Breast epithelium (tissue), 4 donors: ENCODE measurements around the gene DHCR7. TPM values are rescaled to one million over a fixed set of nuclear protein-coding genes. Genes with fewer than 3 reads are reported as not detected.

ENCODE experiments used
- DNase-seq, 2 donors: peaks; one replicate each; pipeline ENCODE4 v3.0.0-alpha.2; 2019; ENCODE audit warnings: low spot score in 2 of 2
- H3K27ac ChIP-seq, 2 donors: fragments of 200-600 bp; sonication (generic) in 1 of 2; one replicate each; pipeline ENCODE4 v1.5.1; 2016 to 2019; ENCODE audit warnings: mild to moderate bottlenecking in 1 of 2
- H3K27me3 ChIP-seq, 2 donors: fragments of 200-600 bp; sonication (generic) in 1 of 2; one replicate each; pipeline versions ENCODE4 v1.5.1 to v1.6.0; 2017 to 2019; ENCODE audit warnings: control low read depth in 1 of 2, mild to moderate bottlenecking in 1 of 2
- H3K36me3 ChIP-seq: fragments of 200-600 bp; one replicate; pipeline ENCODE4 v1.5.1; 2019
- H3K4me1 ChIP-seq, 2 donors: fragments of 200-600 bp; sonication (generic); one replicate each; pipeline ENCODE4 v1.5.1; 2016 to 2019; ENCODE audit warnings: control low read depth in 1 of 2
- H3K4me3 ChIP-seq, 3 donors: fragments of 200-600 bp; sonication (generic); 1 replicate in 2 of 3; 2 replicates in 1 of 3; pipeline ENCODE4 v1.5.1; 2016 to 2019; ENCODE audit warnings: mild to moderate bottlenecking in 3 of 3, moderate library complexity in 2 of 3
- H3K9me3 ChIP-seq, 2 donors: fragments of 200-600 bp; sonication (generic) in 1 of 2; one replicate each; pipeline ENCODE4 v1.5.1; 2016 to 2019; ENCODE audit warnings: control low read depth in 1 of 2
- POLR2A ChIP-seq: fragments of 450-650 bp; IDR thresholded peaks from one replicate; pipeline ENCODE4 v1.6.1; 2016; ENCODE audit warnings: antibody characterized with exemption, mild to moderate bottlenecking, moderate library complexity
- POLR2AphosphoS5 ChIP-seq, 3 donors: sonication (generic); formaldehyde crosslinking; IDR thresholded peaks; one replicate each; pipeline ENCODE4 v1.6.1; 2017; ENCODE audit warnings: antibody characterized with exemption in 3 of 3
- intact Hi-C: fragments of 100-400 bp; cut with DNase I; formaldehyde crosslinking; loops from one replicate; pipeline ENCODE4 v1.15.1; 2023; ENCODE audit warnings: low total_unique reads
- total RNA-seq, 3 donors: library from RNA; depleted of rRNA; stranded (reverse); fragments of >200 nt; gene quantifications; one replicate each; pipeline ENCODE4 v1.1.0, GENCODE V29; 2016
- TF ChIP-seq, protein P1 (sequence below), 3 donors: fragments of 450-650 bp; IDR thresholded peaks; one replicate each; pipeline ENCODE4 v1.5.1; 2016 to 2017; ENCODE audit warnings: antibody characterized with exemption in 3 of 3, mild to moderate bottlenecking in 3 of 3, moderate library complexity in 3 of 3

DHCR7 gene
- total RNA-seq, 3 donors from 2014 or later = 14.7 to 31.7 (median 25.2) TPM

- H3K27me3 ChIP-seq = no peaks in the 10 kb centered on the region
- H3K36me3 ChIP-seq = no peaks in the 10 kb centered on the region
- DNase-seq = no peak
- H3K27ac ChIP-seq = no peak overlapping the region
- no peak overlapping the region for H3K4me3 ChIP-seq
- intact Hi-C loops = no loop called here
- no peaks in the 10 kb centered on the region for H3K4me1 ChIP-seq
- TF ChIP-seq POLR2AphosphoS5 (IDR thresholded peaks at IDR 0.05) (no peak), POLR2A (no peak)
- TF ChIP-seq, protein P1, sequence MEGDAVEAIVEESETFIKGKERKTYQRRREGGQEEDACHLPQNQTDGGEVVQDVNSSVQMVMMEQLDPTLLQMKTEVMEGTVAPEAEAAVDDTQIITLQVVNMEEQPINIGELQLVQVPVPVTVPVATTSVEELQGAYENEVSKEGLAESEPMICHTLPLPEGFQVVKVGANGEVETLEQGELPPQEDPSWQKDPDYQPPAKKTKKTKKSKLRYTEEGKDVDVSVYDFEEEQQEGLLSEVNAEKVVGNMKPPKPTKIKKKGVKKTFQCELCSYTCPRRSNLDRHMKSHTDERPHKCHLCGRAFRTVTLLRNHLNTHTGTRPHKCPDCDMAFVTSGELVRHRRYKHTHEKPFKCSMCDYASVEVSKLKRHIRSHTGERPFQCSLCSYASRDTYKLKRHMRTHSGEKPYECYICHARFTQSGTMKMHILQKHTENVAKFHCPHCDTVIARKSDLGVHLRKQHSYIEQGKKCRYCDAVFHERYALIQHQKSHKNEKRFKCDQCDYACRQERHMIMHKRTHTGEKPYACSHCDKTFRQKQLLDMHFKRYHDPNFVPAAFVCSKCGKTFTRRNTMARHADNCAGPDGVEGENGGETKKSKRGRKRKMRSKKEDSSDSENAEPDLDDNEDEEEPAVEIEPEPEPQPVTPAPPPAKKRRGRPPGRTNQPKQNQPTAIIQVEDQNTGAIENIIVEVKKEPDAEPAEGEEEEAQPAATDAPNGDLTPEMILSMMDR (IDR thresholded peaks at IDR 0.05) = no peak
- no peaks in the 10 kb centered on the region for H3K9me3 ChIP-seq
These were observed 48.9 kb downstream of the DHCR7 start for GRCh38 chr11:71399341-71399740.

GRCh38 chr11:71397961-71398360 lies 50.2 kb downstream of the DHCR7 start:
- intact Hi-C loops = no loop called here
- Histone ChIP-seq H3K27ac (no peak overlapping the region), H3K9me3 (no peaks in the 10 kb centered on the region), H3K4me1 (no peaks in the 10 kb centered on the region), H3K4me3 (no peak overlapping the region), H3K36me3 (no peaks in the 10 kb centered on the region), H3K27me3 (peaks cover 0 to 6% of the 10 kb centered on the region in 2 donors)
- no peak for DNase-seq
- TF ChIP-seq, protein P1 (IDR thresholded peaks at IDR 0.05) = no peak
- no peak for TF ChIP-seq POLR2A
- no peak for TF ChIP-seq POLR2AphosphoS5 (IDR thresholded peaks at IDR 0.05)

- H3K4me1 ChIP-seq = no peaks in the 10 kb centered on the region
- intact Hi-C loops = no loop called here
- H3K27ac ChIP-seq = no peak overlapping the region
- no peak for DNase-seq
- H3K4me3 ChIP-seq = no peak overlapping the region
- H3K9me3 ChIP-seq = no peaks in the 10 kb centered on the region
- TF ChIP-seq POLR2AphosphoS5 (IDR thresholded peaks at IDR 0.05) = no peak
- TF ChIP-seq, protein P1 (IDR thresholded peaks at IDR 0.05) = no peak
- TF ChIP-seq POLR2A = no peak
- peaks cover 0 to 12% of the 10 kb centered on the region in 2 donors for H3K27me3 ChIP-seq
- H3K36me3 ChIP-seq = no peaks in the 10 kb centered on the region
These were observed 50.8 kb downstream of the DHCR7 start for GRCh38 chr11:71397331-71397860.

DNA sequence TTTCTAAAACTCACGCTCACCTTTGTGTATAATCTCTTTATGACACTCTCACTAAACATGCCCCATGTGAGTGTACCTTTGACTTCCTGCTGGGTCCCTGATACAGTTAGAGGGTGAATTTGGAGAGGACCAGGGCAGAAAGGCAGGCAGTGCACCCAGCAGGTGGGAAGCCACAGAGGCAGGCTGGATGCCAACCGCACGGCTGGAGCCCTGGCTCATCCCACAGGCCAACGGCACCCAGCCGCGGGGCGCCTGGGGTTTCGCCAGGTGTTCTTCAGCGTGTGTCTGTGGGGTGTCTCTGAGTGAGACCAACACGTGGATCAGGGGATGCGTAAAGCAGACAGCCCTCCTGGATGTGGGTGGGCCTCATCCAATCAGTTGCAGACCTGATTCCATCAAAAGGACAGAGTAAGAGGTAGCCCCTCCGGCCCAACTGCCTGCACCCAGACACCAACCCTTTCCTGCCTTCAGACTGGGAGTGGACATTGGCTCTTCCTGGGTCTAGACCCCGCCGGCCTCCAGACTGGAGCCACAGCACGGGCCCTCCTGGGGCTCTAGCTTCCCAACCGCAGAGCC lies 51.6 kb downstream of the DHCR7 start:
- Histone ChIP-seq H3K4me3 (no peak overlapping the region), H3K4me1 (no peaks in the 10 kb centered on the region), H3K27me3 (peaks cover 0 to 18% of the 10 kb centered on the region in 2 donors), H3K36me3 (no peaks in the 10 kb centered on the region), H3K9me3 (no peaks in the 10 kb centered on the region), H3K27ac (no peak overlapping the region)
- TF ChIP-seq POLR2AphosphoS5 (IDR thresholded peaks at IDR 0.05) (no peak), POLR2A (no peak)
- TF ChIP-seq, protein P1 (IDR thresholded peaks at IDR 0.05) = no peak
- intact Hi-C loops = no loop called here
- no peak for DNase-seq

DNA sequence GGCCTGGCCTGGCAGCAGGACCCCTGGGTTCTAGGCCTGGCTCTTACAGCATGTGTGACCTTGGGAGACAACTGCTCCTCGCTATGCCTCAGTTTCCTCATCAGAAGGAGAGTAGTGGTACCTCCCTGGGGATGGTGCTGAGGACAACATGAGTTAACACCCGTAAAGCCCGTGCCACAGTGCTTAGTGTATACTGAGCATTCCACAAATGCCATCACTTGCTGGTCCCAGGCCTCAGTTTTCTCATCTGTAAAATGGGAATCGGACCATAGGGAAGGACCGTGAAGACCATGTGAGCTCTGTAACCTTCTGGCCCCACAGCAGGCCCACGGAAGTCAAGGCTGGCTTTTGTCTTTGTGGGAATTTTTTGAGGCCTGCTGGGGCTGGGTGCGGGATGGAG lies 52.4 kb downstream of the DHCR7 start:
- Histone ChIP-seq H3K9me3 (no peaks in the 10 kb centered on the region), H3K4me3 (no peak overlapping the region), H3K27ac (no peak overlapping the region), H3K4me1 (no peaks in the 10 kb centered on the region), H3K27me3 (peaks cover 0 to 18% of the 10 kb centered on the region in 2 donors), H3K36me3 (no peaks in the 10 kb centered on the region)
- intact Hi-C loops = no loop called here
- TF ChIP-seq, protein P1 (IDR thresholded peaks at IDR 0.05) = no peak
- TF ChIP-seq POLR2AphosphoS5 (IDR thresholded peaks at IDR 0.05) = no peak
- no peak for TF ChIP-seq POLR2A
- no peak for DNase-seq
